Gastroesophageal sphincter (tissue), 4 donors: ENCODE results near the gene MRPL20. TPM values are rescaled to one million over a fixed set of nuclear protein-coding genes. Genes with fewer than 3 reads are reported as not detected.
A peak's percentile ranks its signal among the peaks of the same experiment; 100 is the strongest.

ENCODE experiments used
- ATAC-seq: fragments of 150-250 bp; one replicate; pipeline ENCODE4 v1.9.1; 2016; ENCODE audit warnings: mild to moderate bottlenecking, moderate library complexity
- H3K27ac ChIP-seq, 4 donors: fragments of 200-600 bp; sonication (generic) in 3 of 4; 1 replicate in 3 of 4; 2 replicates in 1 of 4; pipeline ENCODE4 v1.5.1; 2016 to 2019
- H3K27me3 ChIP-seq: fragments of 200-600 bp; sonication (generic); one replicate; pipeline ENCODE4 v1.5.1; 2019
- H3K36me3 ChIP-seq, 2 donors: fragments of 200-600 bp; sonication (generic); one replicate each; pipeline ENCODE4 v1.5.1; 2019; ENCODE audit warnings: control low read depth in 1 of 2
- H3K4me1 ChIP-seq, 3 donors: fragments of 200-600 bp; sonication (generic); 1 replicate in 2 of 3; 2 replicates in 1 of 3; pipeline ENCODE4 v1.5.1; 2016 to 2019; ENCODE audit warnings: control low read depth in 2 of 3
- H3K4me3 ChIP-seq, 2 donors: fragments of 200-600 bp; sonication (generic); one replicate each; pipeline ENCODE4 v1.5.1; 2019; ENCODE audit warnings: mild to moderate bottlenecking in 1 of 2, moderate library complexity in 1 of 2
- H3K9me3 ChIP-seq, 3 donors: fragments of 200-600 bp; sonication (generic); one replicate each; pipeline ENCODE4 v1.5.1; 2017 to 2019; ENCODE audit warnings: control low read depth in 2 of 3
- EP300 ChIP-seq: sonication (generic); formaldehyde crosslinking; IDR thresholded peaks from one replicate; pipeline ENCODE4 v1.6.1; 2017; ENCODE audit warnings: antibody characterized with exemption, mild to moderate bottlenecking
- POLR2A ChIP-seq, 2 donors: fragments of 450-650 bp; IDR thresholded peaks; one replicate each; pipeline ENCODE4 v1.6.1; 2017; ENCODE audit warnings: antibody characterized with exemption in 2 of 2, mild to moderate bottlenecking in 2 of 2, moderate library complexity in 1 of 2
- POLR2AphosphoS5 ChIP-seq: sonication (generic); formaldehyde crosslinking; IDR thresholded peaks from one replicate; pipeline ENCODE4 v1.6.1; 2017; ENCODE audit warnings: antibody characterized with exemption
- WGBS, 2 donors: methylation state at CpG; one replicate each; pipeline ENCODE4 v1.1.5; 2018; ENCODE audit warnings: low coverage in 1 of 2; 5-methylcytosine and 5-hydroxymethylcytosine counted together
- total RNA-seq, 4 donors: library from RNA; depleted of rRNA; stranded (reverse); fragments of >200 nt; gene quantifications; one replicate each; pipeline ENCODE4 v1.1.0, GENCODE V29; 2016
- TF ChIP-seq, protein P1 (sequence below), 4 experiments: fragments of 200-600 bp in 2 of 4; fragments of 450-650 bp in 2 of 4; sonication (generic) in 1 of 4; IDR thresholded peaks; one replicate each; pipeline ENCODE4 v1.5.1; 2017 to 2019; ENCODE audit warnings: antibody characterized with exemption in 4 of 4, mild to moderate bottlenecking in 2 of 4, moderate library complexity in 2 of 4

The MRPL20 gene
- total RNA-seq, 4 donors from 2014 or later = 121 to 215 (median 159) TPM

DNA sequence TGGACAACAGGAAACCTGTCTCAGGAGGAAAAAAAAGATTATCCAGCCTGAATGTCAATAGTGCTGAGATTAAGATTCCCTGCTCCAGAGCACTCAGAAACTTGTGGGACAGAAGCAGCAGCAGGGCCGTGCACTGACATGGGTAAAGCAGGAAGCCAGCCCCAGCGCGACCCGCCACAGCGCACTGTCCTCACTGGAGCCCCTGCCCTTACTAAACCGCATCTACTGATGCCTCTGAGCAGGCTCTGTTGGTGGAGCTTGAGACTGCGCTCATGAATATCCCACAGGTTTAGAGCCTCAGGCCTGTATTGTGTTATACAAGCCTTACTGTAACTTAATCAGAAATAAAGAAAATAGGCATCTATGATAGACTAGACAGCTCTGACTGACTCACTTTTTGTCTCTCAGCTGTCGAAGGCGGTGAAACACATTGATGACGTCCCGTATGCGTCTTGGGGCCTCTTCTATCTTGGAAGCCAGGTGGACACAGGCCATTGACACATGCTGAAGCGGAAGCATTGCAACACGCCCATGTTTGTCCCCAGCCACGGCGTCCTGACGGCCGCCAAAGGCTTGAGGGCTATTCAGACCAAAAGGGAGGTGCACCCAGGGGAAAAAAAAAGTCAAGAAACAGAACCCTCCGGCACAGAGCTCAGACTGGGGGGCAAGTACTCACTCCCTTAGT, 9.1 kb downstream of the MRPL20 start:
- TF ChIP-seq, protein P1, sequence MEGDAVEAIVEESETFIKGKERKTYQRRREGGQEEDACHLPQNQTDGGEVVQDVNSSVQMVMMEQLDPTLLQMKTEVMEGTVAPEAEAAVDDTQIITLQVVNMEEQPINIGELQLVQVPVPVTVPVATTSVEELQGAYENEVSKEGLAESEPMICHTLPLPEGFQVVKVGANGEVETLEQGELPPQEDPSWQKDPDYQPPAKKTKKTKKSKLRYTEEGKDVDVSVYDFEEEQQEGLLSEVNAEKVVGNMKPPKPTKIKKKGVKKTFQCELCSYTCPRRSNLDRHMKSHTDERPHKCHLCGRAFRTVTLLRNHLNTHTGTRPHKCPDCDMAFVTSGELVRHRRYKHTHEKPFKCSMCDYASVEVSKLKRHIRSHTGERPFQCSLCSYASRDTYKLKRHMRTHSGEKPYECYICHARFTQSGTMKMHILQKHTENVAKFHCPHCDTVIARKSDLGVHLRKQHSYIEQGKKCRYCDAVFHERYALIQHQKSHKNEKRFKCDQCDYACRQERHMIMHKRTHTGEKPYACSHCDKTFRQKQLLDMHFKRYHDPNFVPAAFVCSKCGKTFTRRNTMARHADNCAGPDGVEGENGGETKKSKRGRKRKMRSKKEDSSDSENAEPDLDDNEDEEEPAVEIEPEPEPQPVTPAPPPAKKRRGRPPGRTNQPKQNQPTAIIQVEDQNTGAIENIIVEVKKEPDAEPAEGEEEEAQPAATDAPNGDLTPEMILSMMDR (IDR thresholded peaks at IDR 0.05) = no peak
- TF ChIP-seq EP300 = no peak
- no peak for TF ChIP-seq POLR2A (IDR thresholded peaks at IDR 0.05)
- no peak for TF ChIP-seq POLR2AphosphoS5
- H3K9me3 ChIP-seq = no peaks in the 10 kb centered on the region
- peaks cover 0 to 78% of the 10 kb centered on the region in 2 donors for H3K36me3 ChIP-seq
- H3K4me3 ChIP-seq = peak overlapping the region; percentile 93 to 100
- H3K27ac ChIP-seq = peak overlapping the region in 3 of 4 donors; percentile 89 to 92 (median 89)
- H3K27me3 ChIP-seq = no peaks in the 10 kb centered on the region
- peaks cover 0 to 74% (median 19%) of the 10 kb centered on the region in 3 donors for H3K4me1 ChIP-seq
- WGBS, 2 donors = 44 to 46% methylated on average over 11 of the region's 19 CpGs
- no peak for ATAC-seq

DNA sequence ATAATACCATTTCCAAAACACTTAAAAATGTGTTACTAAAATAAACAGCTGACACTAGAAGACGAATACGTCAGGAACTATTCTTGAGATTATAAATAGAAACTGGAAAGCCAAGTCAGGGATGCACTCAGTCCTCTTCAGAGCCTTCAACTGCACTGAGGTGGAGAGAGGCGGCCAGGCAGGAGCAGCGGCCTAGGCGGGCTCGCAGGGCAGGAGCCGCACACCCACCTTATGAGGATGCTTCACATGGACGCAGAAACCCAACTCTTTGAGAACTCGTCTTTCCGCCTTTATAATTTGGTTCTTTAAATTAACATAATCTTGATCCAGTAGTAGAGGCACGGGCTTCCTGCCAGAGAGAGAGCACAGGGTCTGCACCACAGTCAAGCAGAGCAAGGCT, 11.9 kb downstream of the MRPL20 start:
- TF ChIP-seq POLR2A (IDR thresholded peaks at IDR 0.05) (no peak), EP300 (no peak), POLR2AphosphoS5 (no peak)
- TF ChIP-seq, protein P1 (IDR thresholded peaks at IDR 0.05) = no peak
- H3K36me3 ChIP-seq = peaks cover 0 to 81% of the 10 kb centered on the region in 2 donors
- H3K4me1 ChIP-seq = peaks cover 0 to 59% (median 11%) of the 10 kb centered on the region in 3 donors
- no peak for ATAC-seq
- 25 to 79% methylated on average over 2 to 11 of the region's 11 CpGs for WGBS, 2 donors
- peak overlapping the region in 1 of 4 donors; percentile 27 for H3K27ac ChIP-seq
- H3K27me3 ChIP-seq = no peaks in the 10 kb centered on the region
- no peak overlapping the region for H3K4me3 ChIP-seq
- no peaks in the 10 kb centered on the region for H3K9me3 ChIP-seq

DNA sequence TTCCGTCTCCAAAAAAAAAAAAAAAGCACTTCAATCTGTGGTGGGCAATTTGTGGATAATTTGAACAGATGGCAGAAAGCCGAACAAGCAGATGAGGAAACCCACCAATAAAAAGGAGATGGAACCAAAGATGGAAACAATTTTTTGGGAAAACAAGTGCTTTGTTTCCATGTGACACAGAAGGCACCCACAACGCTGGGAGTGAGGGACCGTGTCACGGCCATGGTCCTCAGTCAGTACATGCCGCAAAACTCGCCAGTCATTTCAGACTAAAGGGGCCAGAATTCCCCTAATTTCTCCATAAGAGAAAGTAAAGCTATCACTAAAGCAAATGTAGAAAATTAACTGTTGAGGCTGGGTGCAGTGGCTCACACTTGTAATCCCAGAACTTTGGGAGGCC, 13.0 kb downstream of the MRPL20 start:
- no peak for ATAC-seq
- Histone ChIP-seq H3K27ac (no peak overlapping the region), H3K36me3 (peaks cover 0 to 92% of the 10 kb centered on the region in 2 donors), H3K9me3 (no peaks in the 10 kb centered on the region), H3K27me3 (no peaks in the 10 kb centered on the region), H3K4me1 (peaks cover 0 to 53% (median 8%) of the 10 kb centered on the region in 3 donors), H3K4me3 (no peak overlapping the region)
- WGBS, 2 donors = 92 to 93% methylated on average over 6 to 7 of the region's 7 CpGs
- TF ChIP-seq, protein P1 (IDR thresholded peaks at IDR 0.05) = no peak
- TF ChIP-seq POLR2A (IDR thresholded peaks at IDR 0.05) = no peak
- no peak for TF ChIP-seq POLR2AphosphoS5
- TF ChIP-seq EP300 = no peak

DNA sequence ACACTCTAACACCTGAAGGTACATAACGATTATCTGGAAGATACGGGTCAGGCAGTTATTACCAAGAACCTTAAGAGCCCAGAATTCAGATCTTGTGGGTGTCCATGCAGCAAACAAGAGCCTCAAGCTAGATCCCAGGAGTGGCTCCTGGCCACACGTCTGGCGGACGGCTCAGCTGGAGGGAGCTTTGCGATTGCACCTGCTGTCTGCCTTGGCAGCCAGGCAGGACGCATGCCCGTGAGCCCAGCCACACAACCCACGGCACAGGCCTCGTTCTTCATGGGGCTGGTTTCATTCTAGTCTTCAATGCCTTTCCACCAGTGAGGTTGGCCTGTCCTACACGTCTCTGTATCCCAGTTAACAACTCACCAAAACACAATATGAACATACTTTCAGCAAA, 13.7 kb downstream of the MRPL20 start:
- Histone ChIP-seq H3K4me3 (no peak overlapping the region), H3K27ac (no peak overlapping the region), H3K9me3 (no peaks in the 10 kb centered on the region), H3K36me3 (peaks cover 0 to 99% of the 10 kb centered on the region in 2 donors), H3K27me3 (no peaks in the 10 kb centered on the region), H3K4me1 (peaks cover 0 to 49% (median 8%) of the 10 kb centered on the region in 3 donors)
- WGBS, 2 donors = 80 to 100% methylated on average over 2 to 3 of the region's 11 CpGs
- TF ChIP-seq POLR2A (IDR thresholded peaks at IDR 0.05) = no peak
- TF ChIP-seq, protein P1 (IDR thresholded peaks at IDR 0.05) = no peak
- TF ChIP-seq POLR2AphosphoS5 = no peak
- TF ChIP-seq EP300 = no peak
- no peak for ATAC-seq

DNA sequence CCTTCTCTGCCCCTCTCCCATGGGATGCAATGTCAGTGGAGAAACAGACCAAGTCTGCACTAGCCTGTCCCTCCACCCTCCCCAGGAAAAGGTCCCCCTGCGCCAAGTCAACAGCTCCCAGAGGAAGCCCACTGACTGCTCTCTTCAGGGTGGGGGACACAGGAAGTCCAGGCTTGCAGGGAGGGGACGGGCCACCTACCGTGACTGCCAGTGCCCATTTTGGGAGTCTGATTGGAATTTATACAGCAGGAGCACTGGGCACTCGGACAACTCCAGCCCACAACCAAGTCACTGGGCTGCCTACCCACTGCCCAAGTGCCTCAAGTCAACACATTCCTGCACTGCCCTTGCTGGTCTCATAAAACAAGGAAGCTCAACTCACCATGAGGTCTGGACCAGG, 14.1 kb downstream of the MRPL20 start:
- no peak for ATAC-seq
- Histone ChIP-seq H3K4me3 (no peak overlapping the region), H3K9me3 (no peaks in the 10 kb centered on the region), H3K27ac (no peak overlapping the region), H3K4me1 (peaks cover 0 to 45% (median 4%) of the 10 kb centered on the region in 3 donors), H3K36me3 (peaks cover 0 to 100% of the 10 kb centered on the region in 2 donors), H3K27me3 (no peaks in the 10 kb centered on the region)
- TF ChIP-seq POLR2AphosphoS5 (no peak), POLR2A (IDR thresholded peaks at IDR 0.05) (no peak), EP300 (no peak)
- TF ChIP-seq, protein P1 (IDR thresholded peaks at IDR 0.05) = no peak
- no CpG with 5 or more reads among the region's 4 CpGs for WGBS, 2 donors
